Panc1 (cell line): ENCODE data around the gene CACFD1. TPM values are rescaled to one million over a fixed set of nuclear protein-coding genes. Genes with fewer than 3 reads are reported as not detected.

Experiments used
- ATAC-seq: fragments of 200-7000 bp; cut with Tn5 transposase; 2 replicates; pipeline ENCODE4 v1.9.1; 2020; ENCODE audit warnings: mild to moderate bottlenecking, moderate library complexity
- BruUV-seq: library from RNA; stranded (reverse); fragments of 400-500 nt; replicated peaks from 2 replicates; lab custom pipeline; 2021; lab: Mats Ljungman, UMichigan
- CTCF ChIA-PET: fragments of 300-600 bp; sonication (Branson Sonifier 250); formaldehyde crosslinking; loops from one replicate; lab custom pipeline; 2022; ENCODE audit warnings: antibody characterized with exemption; lab: Charles Lee
- POLR2A ChIA-PET: fragments of 300-600 bp; sonication (Branson Sonifier 250); formaldehyde crosslinking; loops from one replicate; lab custom pipeline; 2022; ENCODE audit warnings: antibody characterized with exemption; lab: Charles Lee
- DNase-seq: peaks from one replicate; pipeline ENCODE4 v3.0.0-alpha.2; 2010; ENCODE audit warnings: low read depth, low spot score
- H3K27ac ChIP-seq: 2 replicates; pipeline ENCODE4 v1.5.1; 2011; ENCODE audit warnings: mild to moderate bottlenecking, low read length, inconsistent platforms
- H3K27me3 ChIP-seq: fragments of 200-500 bp; sonication (Bioruptor generic); 2 replicates; pipeline ENCODE4 v1.6.0; 2014; ENCODE audit warnings: low read length, inconsistent platforms; ENCODE audit not compliant: control insufficient read depth, insufficient read depth
- H3K36me3 ChIP-seq: fragments of 200-500 bp; sonication (Bioruptor generic); 2 replicates; pipeline ENCODE4 v1.5.1; 2014; ENCODE audit warnings: inconsistent platforms, mild to moderate bottlenecking, low read length, moderate library complexity; ENCODE audit not compliant: control insufficient read depth, insufficient read depth
- H3K4me1 ChIP-seq: 2 replicates; pipeline ENCODE4 v1.5.1; 2011; ENCODE audit warnings: inconsistent platforms, mild to moderate bottlenecking, low read length, moderate library complexity; ENCODE audit not compliant: control insufficient read depth, insufficient read depth
- H3K4me3 ChIP-seq, 2 experiments: 2 replicates each; pipeline ENCODE4 v1.5.1; 2011 to 2012; ENCODE audit warnings: low read depth in 2 of 2, low read length in 2 of 2, mild to moderate bottlenecking in 2 of 2, inconsistent platforms in 1 of 2, moderate library complexity in 1 of 2
- H3K9me3 ChIP-seq: fragments of 200-500 bp; sonication (Bioruptor generic); 2 replicates; pipeline ENCODE4 v1.5.1; 2014; ENCODE audit warnings: low read depth, mild to moderate bottlenecking, inconsistent platforms, low read length, moderate library complexity; ENCODE audit not compliant: control insufficient read depth, insufficient read depth
- POLR2AphosphoS5 ChIP-seq: IDR thresholded peaks from 2 replicates; pipeline ENCODE4 v1.6.1; 2012; ENCODE audit warnings: mild to moderate bottlenecking, low read depth, low read length, moderate library complexity
- SIN3A ChIP-seq: IDR thresholded peaks from 2 replicates; pipeline ENCODE4 v1.6.1; 2012; ENCODE audit warnings: low read depth, mild to moderate bottlenecking, low read length, moderate library complexity, borderline replicate concordance; ENCODE audit not compliant: insufficient read depth
- TCF7L2 ChIP-seq: IDR thresholded peaks from 2 replicates; pipeline ENCODE4 v1.6.1; 2011; ENCODE audit warnings: mild to moderate bottlenecking, low read depth, low read length, inconsistent platforms
- in situ Hi-C: cut with HindIII; loops from 2 replicates; pipeline ENCODE4 v1.10.0; 2016; ENCODE audit warnings: low sequenced_read_pairs, low pct_unique_long_range_greater_than_20kb
- intact Hi-C: fragments of 100-400 bp; cut with micrococcal nuclease; formaldehyde crosslinking; loops from one replicate; pipeline ENCODE4 v1.10.0; 2022; ENCODE audit not compliant: unreplicated experiment
- total RNA-seq: library from RNA; stranded (reverse); gene quantifications from one replicate; pipeline ENCODE4 v1.2.1, GENCODE V29; 2021; ENCODE audit not compliant: unreplicated experiment
- TF ChIP-seq, protein P1 (sequence below), 2 experiments: IDR thresholded peaks; 2 replicates each; pipeline ENCODE4 v1.6.1; 2011 to 2012; ENCODE audit warnings: low read depth in 2 of 2, control low read depth in 1 of 2, low read length in 1 of 2, mild to moderate bottlenecking in 1 of 2, moderate library complexity in 1 of 2; ENCODE audit not compliant: insufficient read depth in 1 of 2
- TF ChIP-seq, protein P2 (sequence below): fragments of 450-650 bp; IDR thresholded peaks from 2 replicates; pipeline ENCODE4 v1.5.1; 2017; ENCODE audit warnings: mild to moderate bottlenecking

Gene CACFD1
- total RNA-seq, 1 experiment from 2014 or later, result 13.9 TPM

DNA sequence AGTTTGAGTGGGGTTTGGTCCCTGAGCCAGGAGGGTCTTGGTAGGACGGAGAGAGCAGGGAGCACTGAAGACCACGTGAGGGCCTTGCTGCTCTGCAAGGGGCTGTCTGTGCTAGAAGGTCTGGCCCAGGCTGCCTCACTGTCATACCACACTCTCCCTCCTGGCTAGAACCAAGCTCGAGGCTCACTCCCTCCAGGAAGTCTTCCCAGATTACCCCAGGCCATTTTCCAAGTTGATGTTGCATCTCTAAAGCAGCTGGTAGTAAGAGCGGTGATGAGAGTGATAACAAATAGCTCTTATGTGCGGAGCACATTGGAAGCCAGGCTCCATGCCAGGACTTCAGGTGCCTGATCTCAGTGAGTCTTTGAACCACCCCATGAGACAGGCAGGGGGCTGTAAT lies 58.4 kb downstream of the CACFD1 start:
- BruUV-seq, result no TSS peak
- H3K4me1 ChIP-seq, result no peaks in the 10 kb centered on the region
- in situ Hi-C loops, result no loop called here
- no peak overlapping the region for H3K27ac ChIP-seq
- H3K4me3 ChIP-seq, result no peak overlapping the region
- ChIA-PET CTCF (no interaction called here), POLR2A (no interaction called here)
- intact Hi-C loops, result no loop called here
- ATAC-seq (no peak), DNase-seq (no peak)
- H3K27me3 ChIP-seq, result no peaks in the 10 kb centered on the region
- no peaks in the 10 kb centered on the region for H3K9me3 ChIP-seq
- H3K36me3 ChIP-seq, result no peaks in the 10 kb centered on the region
- TF ChIP-seq POLR2AphosphoS5, result no peak
- no peak for TF ChIP-seq TCF7L2
- TF ChIP-seq, protein P1, sequence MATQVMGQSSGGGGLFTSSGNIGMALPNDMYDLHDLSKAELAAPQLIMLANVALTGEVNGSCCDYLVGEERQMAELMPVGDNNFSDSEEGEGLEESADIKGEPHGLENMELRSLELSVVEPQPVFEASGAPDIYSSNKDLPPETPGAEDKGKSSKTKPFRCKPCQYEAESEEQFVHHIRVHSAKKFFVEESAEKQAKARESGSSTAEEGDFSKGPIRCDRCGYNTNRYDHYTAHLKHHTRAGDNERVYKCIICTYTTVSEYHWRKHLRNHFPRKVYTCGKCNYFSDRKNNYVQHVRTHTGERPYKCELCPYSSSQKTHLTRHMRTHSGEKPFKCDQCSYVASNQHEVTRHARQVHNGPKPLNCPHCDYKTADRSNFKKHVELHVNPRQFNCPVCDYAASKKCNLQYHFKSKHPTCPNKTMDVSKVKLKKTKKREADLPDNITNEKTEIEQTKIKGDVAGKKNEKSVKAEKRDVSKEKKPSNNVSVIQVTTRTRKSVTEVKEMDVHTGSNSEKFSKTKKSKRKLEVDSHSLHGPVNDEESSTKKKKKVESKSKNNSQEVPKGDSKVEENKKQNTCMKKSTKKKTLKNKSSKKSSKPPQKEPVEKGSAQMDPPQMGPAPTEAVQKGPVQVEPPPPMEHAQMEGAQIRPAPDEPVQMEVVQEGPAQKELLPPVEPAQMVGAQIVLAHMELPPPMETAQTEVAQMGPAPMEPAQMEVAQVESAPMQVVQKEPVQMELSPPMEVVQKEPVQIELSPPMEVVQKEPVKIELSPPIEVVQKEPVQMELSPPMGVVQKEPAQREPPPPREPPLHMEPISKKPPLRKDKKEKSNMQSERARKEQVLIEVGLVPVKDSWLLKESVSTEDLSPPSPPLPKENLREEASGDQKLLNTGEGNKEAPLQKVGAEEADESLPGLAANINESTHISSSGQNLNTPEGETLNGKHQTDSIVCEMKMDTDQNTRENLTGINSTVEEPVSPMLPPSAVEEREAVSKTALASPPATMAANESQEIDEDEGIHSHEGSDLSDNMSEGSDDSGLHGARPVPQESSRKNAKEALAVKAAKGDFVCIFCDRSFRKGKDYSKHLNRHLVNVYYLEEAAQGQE (IDR thresholded peaks at IDR 0.05; ENCODE audit: insufficient read depth in 1 of 2, low read depth in 2 of 2, low read length in 1 of 2), result no peak
- no peak for TF ChIP-seq SIN3A
- TF ChIP-seq, protein P2, sequence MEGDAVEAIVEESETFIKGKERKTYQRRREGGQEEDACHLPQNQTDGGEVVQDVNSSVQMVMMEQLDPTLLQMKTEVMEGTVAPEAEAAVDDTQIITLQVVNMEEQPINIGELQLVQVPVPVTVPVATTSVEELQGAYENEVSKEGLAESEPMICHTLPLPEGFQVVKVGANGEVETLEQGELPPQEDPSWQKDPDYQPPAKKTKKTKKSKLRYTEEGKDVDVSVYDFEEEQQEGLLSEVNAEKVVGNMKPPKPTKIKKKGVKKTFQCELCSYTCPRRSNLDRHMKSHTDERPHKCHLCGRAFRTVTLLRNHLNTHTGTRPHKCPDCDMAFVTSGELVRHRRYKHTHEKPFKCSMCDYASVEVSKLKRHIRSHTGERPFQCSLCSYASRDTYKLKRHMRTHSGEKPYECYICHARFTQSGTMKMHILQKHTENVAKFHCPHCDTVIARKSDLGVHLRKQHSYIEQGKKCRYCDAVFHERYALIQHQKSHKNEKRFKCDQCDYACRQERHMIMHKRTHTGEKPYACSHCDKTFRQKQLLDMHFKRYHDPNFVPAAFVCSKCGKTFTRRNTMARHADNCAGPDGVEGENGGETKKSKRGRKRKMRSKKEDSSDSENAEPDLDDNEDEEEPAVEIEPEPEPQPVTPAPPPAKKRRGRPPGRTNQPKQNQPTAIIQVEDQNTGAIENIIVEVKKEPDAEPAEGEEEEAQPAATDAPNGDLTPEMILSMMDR, result no peak

DNA sequence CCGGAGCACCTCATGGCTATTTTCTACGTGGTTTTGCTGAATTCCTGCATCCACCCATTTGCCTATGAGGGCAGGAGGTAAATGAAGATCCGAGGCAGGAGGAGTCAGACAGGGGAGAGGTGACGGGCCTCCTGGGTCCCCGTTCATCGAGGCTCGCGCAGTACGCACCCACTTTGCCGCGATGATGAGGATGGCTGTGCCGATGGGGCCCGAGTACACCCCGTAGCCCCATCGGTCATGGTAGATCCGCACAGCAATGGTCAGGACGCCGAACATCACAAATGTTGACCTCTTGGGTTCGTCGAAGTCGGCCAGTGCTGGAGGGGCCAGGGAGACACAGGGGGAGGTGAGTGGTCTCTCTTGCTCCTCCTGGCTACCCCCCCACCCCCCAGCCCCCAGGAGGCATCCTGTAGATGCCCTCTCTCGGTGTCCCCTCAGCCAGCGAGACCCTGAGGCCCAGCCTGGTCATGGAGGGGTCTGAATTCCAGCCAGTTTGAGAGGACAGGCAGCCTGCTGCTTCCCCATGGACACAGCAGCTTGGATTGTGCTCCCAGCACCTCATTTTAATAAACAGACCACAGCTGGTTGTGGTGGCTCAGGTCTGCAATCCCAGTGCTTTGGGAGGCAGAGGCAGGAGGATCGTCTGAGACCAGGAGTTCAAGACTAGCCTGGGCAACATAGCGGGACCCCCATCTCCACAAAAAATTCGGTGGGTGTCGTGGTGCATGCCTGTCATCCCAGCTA lies 59.1 kb downstream of the CACFD1 start:
- in situ Hi-C loops (no loop called here), intact Hi-C loops (no loop called here)
- Histone ChIP-seq H3K27ac (no peak overlapping the region), H3K36me3 (no peaks in the 10 kb centered on the region), H3K27me3 (no peaks in the 10 kb centered on the region), H3K4me1 (no peaks in the 10 kb centered on the region), H3K9me3 (no peaks in the 10 kb centered on the region), H3K4me3 (no peak overlapping the region)
- DNase-seq, result no peak
- TF ChIP-seq, protein P2, result no peak
- TF ChIP-seq, protein P1 (IDR thresholded peaks at IDR 0.05; ENCODE audit: insufficient read depth in 1 of 2, low read depth in 2 of 2, low read length in 1 of 2), result no peak
- no peak for TF ChIP-seq TCF7L2
- no peak for TF ChIP-seq SIN3A
- no peak for TF ChIP-seq POLR2AphosphoS5
- no TSS peak for BruUV-seq
- POLR2A ChIA-PET, result no interaction called here
- ATAC-seq, result no peak
- CTCF ChIA-PET, result no interaction called here
